ENCODE data around the gene DIPK1C.

DNA sequence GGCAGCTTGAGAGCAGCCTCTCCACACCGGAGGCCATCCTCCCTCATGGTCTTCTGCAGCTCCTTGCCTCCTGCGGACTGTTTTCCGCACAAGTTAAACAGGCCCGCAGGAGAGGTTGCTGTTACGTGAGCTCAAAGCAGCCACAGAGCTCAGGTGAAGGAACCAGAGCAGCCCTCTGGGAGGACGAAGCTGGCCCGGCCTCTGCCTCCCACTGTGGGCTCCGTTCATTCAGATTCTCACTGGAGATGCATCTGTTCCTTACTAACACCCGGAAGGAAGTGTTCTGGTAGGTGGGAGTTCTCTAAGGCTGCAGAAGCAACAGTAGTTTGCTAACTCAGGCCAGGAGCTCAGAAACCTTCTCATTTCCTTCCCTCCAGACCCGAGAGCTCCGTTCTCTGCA lies 10.9 kb downstream of the DIPK1C start:
- TF ChIP-seq POLR2A (IDR thresholded peaks at IDR 0.05; ENCODE audit: low read length) = no peak
- TF ChIP-seq, protein P1, sequence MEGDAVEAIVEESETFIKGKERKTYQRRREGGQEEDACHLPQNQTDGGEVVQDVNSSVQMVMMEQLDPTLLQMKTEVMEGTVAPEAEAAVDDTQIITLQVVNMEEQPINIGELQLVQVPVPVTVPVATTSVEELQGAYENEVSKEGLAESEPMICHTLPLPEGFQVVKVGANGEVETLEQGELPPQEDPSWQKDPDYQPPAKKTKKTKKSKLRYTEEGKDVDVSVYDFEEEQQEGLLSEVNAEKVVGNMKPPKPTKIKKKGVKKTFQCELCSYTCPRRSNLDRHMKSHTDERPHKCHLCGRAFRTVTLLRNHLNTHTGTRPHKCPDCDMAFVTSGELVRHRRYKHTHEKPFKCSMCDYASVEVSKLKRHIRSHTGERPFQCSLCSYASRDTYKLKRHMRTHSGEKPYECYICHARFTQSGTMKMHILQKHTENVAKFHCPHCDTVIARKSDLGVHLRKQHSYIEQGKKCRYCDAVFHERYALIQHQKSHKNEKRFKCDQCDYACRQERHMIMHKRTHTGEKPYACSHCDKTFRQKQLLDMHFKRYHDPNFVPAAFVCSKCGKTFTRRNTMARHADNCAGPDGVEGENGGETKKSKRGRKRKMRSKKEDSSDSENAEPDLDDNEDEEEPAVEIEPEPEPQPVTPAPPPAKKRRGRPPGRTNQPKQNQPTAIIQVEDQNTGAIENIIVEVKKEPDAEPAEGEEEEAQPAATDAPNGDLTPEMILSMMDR (IDR thresholded peaks at IDR 0.05) = no peak
- no peak for TF ChIP-seq NR3C1 (IDR thresholded peaks at IDR 0.05)
- no peak for TF ChIP-seq ESRRA (IDR thresholded peaks at IDR 0.05; ENCODE audit: borderline replicate concordance, low read length)
- TF ChIP-seq, protein P2, sequence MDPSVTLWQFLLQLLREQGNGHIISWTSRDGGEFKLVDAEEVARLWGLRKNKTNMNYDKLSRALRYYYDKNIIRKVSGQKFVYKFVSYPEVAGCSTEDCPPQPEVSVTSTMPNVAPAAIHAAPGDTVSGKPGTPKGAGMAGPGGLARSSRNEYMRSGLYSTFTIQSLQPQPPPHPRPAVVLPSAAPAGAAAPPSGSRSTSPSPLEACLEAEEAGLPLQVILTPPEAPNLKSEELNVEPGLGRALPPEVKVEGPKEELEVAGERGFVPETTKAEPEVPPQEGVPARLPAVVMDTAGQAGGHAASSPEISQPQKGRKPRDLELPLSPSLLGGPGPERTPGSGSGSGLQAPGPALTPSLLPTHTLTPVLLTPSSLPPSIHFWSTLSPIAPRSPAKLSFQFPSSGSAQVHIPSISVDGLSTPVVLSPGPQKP (IDR thresholded peaks at IDR 0.05; ENCODE audit: low read depth, low read length) = no peak
- TF ChIP-seq ZSCAN20 (CRISPR knock-in tag; IDR thresholded peaks at IDR 0.05) = no peak
- no peak for TF ChIP-seq HOXA7 (CRISPR knock-in tag; IDR thresholded peaks at IDR 0.05)
- no peak for TF ChIP-seq RCOR1 (IDR thresholded peaks at IDR 0.05; ENCODE audit: low read depth, low read length)
- no peak for TF ChIP-seq RFX5 (IDR thresholded peaks at IDR 0.05)
- TF ChIP-seq, protein P3, sequence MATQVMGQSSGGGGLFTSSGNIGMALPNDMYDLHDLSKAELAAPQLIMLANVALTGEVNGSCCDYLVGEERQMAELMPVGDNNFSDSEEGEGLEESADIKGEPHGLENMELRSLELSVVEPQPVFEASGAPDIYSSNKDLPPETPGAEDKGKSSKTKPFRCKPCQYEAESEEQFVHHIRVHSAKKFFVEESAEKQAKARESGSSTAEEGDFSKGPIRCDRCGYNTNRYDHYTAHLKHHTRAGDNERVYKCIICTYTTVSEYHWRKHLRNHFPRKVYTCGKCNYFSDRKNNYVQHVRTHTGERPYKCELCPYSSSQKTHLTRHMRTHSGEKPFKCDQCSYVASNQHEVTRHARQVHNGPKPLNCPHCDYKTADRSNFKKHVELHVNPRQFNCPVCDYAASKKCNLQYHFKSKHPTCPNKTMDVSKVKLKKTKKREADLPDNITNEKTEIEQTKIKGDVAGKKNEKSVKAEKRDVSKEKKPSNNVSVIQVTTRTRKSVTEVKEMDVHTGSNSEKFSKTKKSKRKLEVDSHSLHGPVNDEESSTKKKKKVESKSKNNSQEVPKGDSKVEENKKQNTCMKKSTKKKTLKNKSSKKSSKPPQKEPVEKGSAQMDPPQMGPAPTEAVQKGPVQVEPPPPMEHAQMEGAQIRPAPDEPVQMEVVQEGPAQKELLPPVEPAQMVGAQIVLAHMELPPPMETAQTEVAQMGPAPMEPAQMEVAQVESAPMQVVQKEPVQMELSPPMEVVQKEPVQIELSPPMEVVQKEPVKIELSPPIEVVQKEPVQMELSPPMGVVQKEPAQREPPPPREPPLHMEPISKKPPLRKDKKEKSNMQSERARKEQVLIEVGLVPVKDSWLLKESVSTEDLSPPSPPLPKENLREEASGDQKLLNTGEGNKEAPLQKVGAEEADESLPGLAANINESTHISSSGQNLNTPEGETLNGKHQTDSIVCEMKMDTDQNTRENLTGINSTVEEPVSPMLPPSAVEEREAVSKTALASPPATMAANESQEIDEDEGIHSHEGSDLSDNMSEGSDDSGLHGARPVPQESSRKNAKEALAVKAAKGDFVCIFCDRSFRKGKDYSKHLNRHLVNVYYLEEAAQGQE (IDR thresholded peaks at IDR 0.05) = no peak
- TF ChIP-seq EP300 (IDR thresholded peaks at IDR 0.05) = no peak
- no peak for TF ChIP-seq HDAC2 (IDR thresholded peaks at IDR 0.05)
- TF ChIP-seq TP53 (CRISPR knock-in tag; IDR thresholded peaks at IDR 0.05) = no peak
